PC-3 (cell line): ENCODE measurements around the gene PTH1R. TPM values are rescaled to one million over a fixed set of nuclear protein-coding genes. Genes with fewer than 3 reads are reported as not detected.

Experiments
- ATAC-seq: fragments of 200-7000 bp; cut with Tn5 transposase; 2 replicates; pipeline ENCODE4 v1.9.1; 2020; ENCODE audit warnings: mild to moderate bottlenecking, moderate library complexity
- BruUV-seq: library from RNA; stranded (reverse); fragments of 400-500 nt; replicated peaks from 2 replicates; lab custom pipeline; 2021; lab: Mats Ljungman, UMichigan
- CTCF ChIA-PET: fragments of 300-600 bp; sonication (Branson Sonifier 250); formaldehyde crosslinking; loops from one replicate; lab custom pipeline; 2022; ENCODE audit warnings: antibody characterized with exemption; lab: Charles Lee
- POLR2A ChIA-PET: fragments of 300-600 bp; sonication (Branson Sonifier 250); formaldehyde crosslinking; loops from one replicate; lab custom pipeline; 2022; ENCODE audit warnings: antibody characterized with exemption; ENCODE audit not compliant: unreplicated experiment; lab: Charles Lee
- DNase-seq: peaks from one replicate; pipeline ENCODE4 v3.0.0-alpha.2; 2015
- H2AFZ ChIP-seq: fragments of 300-600 bp; sonication (generic); 2 replicates; pipeline ENCODE4 v1.6.0; 2016; ENCODE audit warnings: antibody characterized with exemption, low read length
- H3F3A ChIP-seq: fragments of 300-600 bp; sonication (generic); one replicate; pipeline ENCODE4 v1.6.0; 2017; ENCODE audit warnings: antibody characterized with exemption, low read length, control low read depth, mild to moderate bottlenecking; ENCODE audit not compliant: unreplicated experiment
- H3K27ac ChIP-seq: fragments of 300-600 bp; sonication (generic); 2 replicates; pipeline ENCODE4 v1.5.1; 2016; ENCODE audit warnings: mild to moderate bottlenecking, low read length
- H3K27me3 ChIP-seq: fragments of 300-600 bp; sonication (generic); 2 replicates; pipeline ENCODE4 v1.6.1; 2016; ENCODE audit warnings: low read length, mixed read lengths
- H3K36me3 ChIP-seq: fragments of 300-600 bp; sonication (generic); 2 replicates; pipeline ENCODE4 v1.6.1; 2016; ENCODE audit warnings: low read depth, mixed run types, low read length, mixed read lengths
- H3K4me1 ChIP-seq: fragments of 300-600 bp; sonication (generic); 2 replicates; pipeline ENCODE4 v1.5.1; 2016; ENCODE audit warnings: low read length; ENCODE audit not compliant: insufficient read depth
- H3K4me2 ChIP-seq: fragments of 300-600 bp; sonication (generic); 2 replicates; pipeline ENCODE4 v1.6.0; 2016; ENCODE audit warnings: low read length
- H3K4me3 ChIP-seq: fragments of 300-600 bp; sonication (generic); 2 replicates; pipeline ENCODE4 v1.5.1; 2016; ENCODE audit warnings: mild to moderate bottlenecking, low read length, mixed read lengths
- H3K79me2 ChIP-seq: fragments of 300-600 bp; sonication (generic); 2 replicates; pipeline ENCODE4 v1.6.1; 2017; ENCODE audit warnings: low read length, mixed read lengths
- H3K9ac ChIP-seq: fragments of 300-600 bp; sonication (generic); 2 replicates; pipeline ENCODE4 v1.6.0; 2016; ENCODE audit warnings: mild to moderate bottlenecking, low read length
- H3K9me2 ChIP-seq: fragments of 300-600 bp; sonication (generic); replicated peaks from 2 replicates; pipeline ENCODE4 v1.6.1; 2016; ENCODE audit warnings: mixed run types, low read length, mixed read lengths
- H3K9me3 ChIP-seq: fragments of 300-600 bp; sonication (generic); 2 replicates; pipeline ENCODE4 v1.6.1; 2016; ENCODE audit warnings: low read length, mixed read lengths
- H4K20me1 ChIP-seq: fragments of 300-600 bp; sonication (generic); 2 replicates; pipeline ENCODE4 v1.6.1; 2016; ENCODE audit warnings: low read length, mixed read lengths
- CTCF ChIP-seq: fragments of 300-600 bp; sonication (generic); conservative IDR thresholded peaks from 2 replicates; pipeline ENCODE4 v1.5.1; 2017; ENCODE audit warnings: antibody characterized with exemption, low read depth, mild to moderate bottlenecking, low read length
- EZH2 ChIP-seq: fragments of 300-600 bp; sonication (generic); IDR thresholded peaks from one replicate; pipeline ENCODE4 v1.6.1; 2017; ENCODE audit warnings: antibody characterized with exemption, mild to moderate bottlenecking, low read length; ENCODE audit not compliant: unreplicated experiment
- EZH2phosphoT487 ChIP-seq: fragments of 300-600 bp; sonication (generic); IDR thresholded peaks from 2 replicates; pipeline ENCODE4 v1.6.1; 2018; ENCODE audit warnings: mild to moderate bottlenecking, antibody characterized with exemption, low read length, borderline replicate concordance
- intact Hi-C: fragments of 100-400 bp; cut with micrococcal nuclease; formaldehyde crosslinking; loops from 2 replicates; pipeline ENCODE4 v1.9.0; 2023
- total RNA-seq: library from RNA; depleted of rRNA; stranded (reverse); fragments of >200 nt; gene quantifications from 2 replicates; pipeline ENCODE4 v1.2.3, GENCODE V29; 2014

PTH1R gene
- total RNA-seq, 1 experiment from 2014 or later = not detected

GRCh38 chr3:46864061-46864881, 13.2 kb upstream of the PTH1R start:
- ChIA-PET CTCF (no interaction called here), POLR2A (no interaction called here)
- intact Hi-C loops = no loop called here

GRCh38 chr3:46865031-46865507, 12.5 kb upstream of the PTH1R start:
- POLR2A ChIA-PET = no interaction called here
- H2AFZ ChIP-seq = no peak overlapping the region
- BruUV-seq = no TSS peak

More at GRCh38 chr3:46864061-46864881, 13.2 kb upstream of the PTH1R start:
- Histone ChIP-seq H2AFZ (no peak overlapping the region), H3K4me1 (no peaks in the 10 kb centered on the region), H3K4me3 (no peak overlapping the region), H4K20me1 (no peaks in the 10 kb centered on the region), H3K9me2 (no peaks in the 10 kb centered on the region), H3F3A (no peaks in the 10 kb centered on the region), H3K9me3 (no peaks in the 10 kb centered on the region), H3K4me2 (no peak overlapping the region), H3K9ac (no peak overlapping the region), H3K27me3 (no peaks in the 10 kb centered on the region), H3K36me3 (no peaks in the 10 kb centered on the region), H3K27ac (no peak overlapping the region), H3K79me2 (no peaks in the 10 kb centered on the region)
- BruUV-seq = no TSS peak
- no peak for ATAC-seq
- no peak for DNase-seq
- TF ChIP-seq EZH2phosphoT487 (no peak), EZH2 (no peak), CTCF (no peak)

GRCh38 chr3:46865546-46865945, 12.0 kb upstream of the PTH1R start:
- no peak overlapping the region for H3K9ac ChIP-seq
- H3K36me3 ChIP-seq = no peaks in the 10 kb centered on the region
- POLR2A ChIA-PET = no interaction called here
- H3K9me3 ChIP-seq = no peaks in the 10 kb centered on the region
- no peaks in the 10 kb centered on the region for H3K9me2 ChIP-seq
- no peaks in the 10 kb centered on the region for H3K4me1 ChIP-seq
- no peaks in the 10 kb centered on the region for H3F3A ChIP-seq
- CTCF ChIA-PET = no interaction called here
- H3K27ac ChIP-seq = no peak overlapping the region
- no peak for DNase-seq
- TF ChIP-seq CTCF (no peak), EZH2 (no peak)
- no peak overlapping the region for H2AFZ ChIP-seq
- H3K79me2 ChIP-seq = no peaks in the 10 kb centered on the region
- no peaks in the 10 kb centered on the region for H3K27me3 ChIP-seq
- no TSS peak for BruUV-seq
- intact Hi-C loops = no loop called here
- no peak for ATAC-seq
- no peak overlapping the region for H3K4me2 ChIP-seq
- no peak overlapping the region for H3K4me3 ChIP-seq
- H4K20me1 ChIP-seq = no peaks in the 10 kb centered on the region

More at GRCh38 chr3:46865031-46865507, 12.5 kb upstream of the PTH1R start:
- TF ChIP-seq EZH2phosphoT487 = no peak
- no peak for TF ChIP-seq EZH2
- Histone ChIP-seq H3K79me2 (no peaks in the 10 kb centered on the region), H3K36me3 (no peaks in the 10 kb centered on the region), H3K27ac (no peak overlapping the region), H3K9ac (no peak overlapping the region), H3K9me2 (no peaks in the 10 kb centered on the region), H3F3A (no peaks in the 10 kb centered on the region), H3K4me2 (no peak overlapping the region), H3K4me1 (no peaks in the 10 kb centered on the region), H3K27me3 (no peaks in the 10 kb centered on the region), H4K20me1 (no peaks in the 10 kb centered on the region), H3K9me3 (no peaks in the 10 kb centered on the region), H3K4me3 (no peak overlapping the region)
- no peak for ATAC-seq
- intact Hi-C loops = no loop called here
- CTCF ChIA-PET = no interaction called here
- DNase-seq = no peak
